Stimulated activated CD8-positive, alpha-beta memory T cell treated with anti-CD3 and anti-CD28 coated beads, Interleukin-12 subunit alpha, Interleukin-12 subunit beta, amount 100 ng/mL, for 24 hours (primary cell): ENCODE results near the gene KRTAP1-5.
"Not testable (repeated sequence)": the region's sequence is repeated elsewhere in the genome, so short reads cannot be mapped to it uniquely, and the experiment has no call there.

Experiments used
- DNase-seq: peaks from one replicate; pipeline ENCODE4 v3.0.0-alpha.2; 2020; ENCODE audit errors: extremely low read depth

The KRTAP1-5 gene

DNA sequence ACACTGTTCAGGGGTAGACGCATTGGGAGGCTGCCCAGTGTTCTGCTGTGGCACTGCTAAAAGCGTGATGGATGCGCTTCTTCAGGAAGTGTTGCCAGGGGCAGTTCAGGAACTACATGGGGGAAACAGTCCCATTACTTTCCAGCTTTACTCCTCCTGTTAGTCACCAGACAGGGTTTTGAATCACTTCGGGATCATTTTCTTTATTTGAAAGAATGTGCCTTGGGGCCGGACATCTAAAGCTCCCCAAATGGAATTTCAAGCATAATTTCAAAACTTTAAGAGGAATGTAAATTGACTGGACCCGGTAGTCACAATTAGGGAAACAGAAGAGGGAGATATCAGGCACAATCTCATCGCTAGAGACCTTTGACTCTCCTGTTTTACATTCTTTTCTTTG, 21.4 kb upstream of the KRTAP1-5 start:
- no peak for DNase-seq

GRCh38 chr17:41046735-41047465, 19.9 kb upstream of the KRTAP1-5 start, which contains the start of gene KRTAP2-1:
Gene KRTAP2-1 (minus strand): TSS chr17:41047316. CDS start chr17:41047267, 49 bp downstream.
- DNase-seq = not testable (repeated sequence)

DNA sequence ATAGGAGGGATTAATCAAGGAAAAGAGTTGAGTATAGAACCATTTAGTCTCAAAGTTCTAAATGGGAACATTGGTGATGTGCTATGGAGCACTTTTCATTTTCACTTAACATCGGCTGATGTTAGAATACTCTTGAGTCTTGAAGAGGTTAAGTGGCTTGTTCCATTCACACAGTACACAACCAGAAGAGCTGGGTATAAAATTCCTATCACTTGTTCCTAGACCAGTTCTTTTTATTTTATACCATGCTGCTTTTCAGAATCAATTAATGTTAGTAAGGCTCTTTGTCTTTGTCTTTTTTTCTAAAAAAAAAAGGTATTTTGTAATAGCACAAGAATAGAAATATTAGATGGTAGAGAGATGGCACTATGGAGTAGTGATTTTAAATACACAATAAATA, 15.9 kb upstream of the KRTAP1-5 start:
- no peak for DNase-seq

DNA sequence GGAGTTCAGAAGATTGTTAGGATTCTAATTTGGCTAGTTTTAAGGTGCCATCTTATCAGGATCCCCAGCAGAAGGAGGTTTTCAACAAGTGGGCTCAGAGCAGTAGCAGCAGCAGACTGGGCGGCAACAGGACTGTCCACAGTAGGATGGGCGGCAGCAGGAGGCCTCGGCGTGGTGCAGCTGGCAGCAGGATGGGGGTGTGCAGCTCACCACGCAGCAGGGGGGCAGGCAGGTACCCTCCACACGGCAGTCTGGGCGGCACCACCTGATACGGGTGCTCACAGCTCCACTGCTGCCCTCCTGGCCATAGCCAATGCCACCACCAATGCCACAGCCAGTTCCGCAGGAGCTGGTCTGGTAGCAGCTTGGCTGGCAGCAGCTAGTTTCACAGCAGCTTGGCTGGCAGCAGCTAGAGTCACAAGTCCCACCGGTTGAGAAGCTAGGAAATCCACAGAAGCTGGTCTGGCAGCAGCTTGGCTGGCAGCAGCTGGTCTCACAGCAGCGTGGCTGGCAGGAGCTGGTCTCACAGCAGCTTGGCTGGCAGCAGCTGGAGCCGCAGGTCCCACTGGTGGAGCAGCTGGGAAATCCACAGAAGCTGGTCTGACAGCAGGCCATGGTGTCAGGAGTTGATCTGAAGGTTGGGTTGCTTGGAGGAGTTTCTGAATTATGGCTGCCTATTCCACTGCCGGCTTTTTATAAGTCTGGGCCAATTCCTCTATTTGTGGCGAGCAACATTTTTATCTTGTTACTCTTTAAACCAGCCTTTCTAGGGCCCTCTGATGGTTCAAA, 14.0 kb upstream of the KRTAP1-5 start, which contains the start of gene KRTAP1-1:
Gene KRTAP1-1 (minus strand): TSS at position 668 of the 789 bp plus-strand sequence. CDS start 53 bp downstream, at position 615.
- DNase-seq = not testable (repeated sequence)

GRCh38 chr17:41037853-41038350, 10.9 kb upstream of the KRTAP1-5 start:
- DNase-seq = no peak

- not testable (repeated sequence) for DNase-seq
These were observed 7.4 kb upstream of the KRTAP1-5 start, which contains the start of gene KRTAP1-3 for GRCh38 chr17:41034346-41034935. Gene KRTAP1-3 (minus strand): TSS chr17:41034874. CDS start chr17:41034821, 53 bp downstream.

- no peak for DNase-seq
These were observed 2.7 kb upstream of the KRTAP1-5 start, which contains the start of gene KRTAP1-4 for GRCh38 chr17:41029633-41030245. Gene KRTAP1-4 (minus strand): TSS chr17:41030195. CDS start chr17:41030078, 117 bp downstream.

DNA sequence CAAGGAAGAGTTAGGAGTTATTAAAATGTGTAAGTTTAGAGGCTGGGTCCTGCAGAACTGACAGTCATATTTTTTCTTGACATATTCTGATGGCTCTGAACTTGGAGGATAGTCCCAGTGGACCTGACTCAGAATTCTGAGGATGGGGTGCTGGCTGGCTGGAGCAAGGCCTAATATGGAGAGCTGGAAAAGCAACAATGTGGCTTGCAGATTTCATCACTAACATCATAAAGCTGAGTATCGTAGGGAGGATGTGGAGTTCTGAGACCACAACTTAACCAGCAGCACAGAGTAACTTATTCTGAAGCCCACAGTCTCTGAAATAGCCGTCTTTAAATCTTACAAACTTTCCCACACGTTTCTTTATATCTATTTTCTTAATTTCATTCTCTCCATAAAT, 2.3 kb downstream of the KRTAP1-5 start:
- DNase-seq = no peak

- DNase-seq = no peak
These were observed 6.7 kb downstream of the KRTAP1-5 start for GRCh38 chr17:41020336-41020735.

- no peak for DNase-seq
These were observed 7.6 kb downstream of the KRTAP1-5 start for GRCh38 chr17:41019415-41019814.

DNA sequence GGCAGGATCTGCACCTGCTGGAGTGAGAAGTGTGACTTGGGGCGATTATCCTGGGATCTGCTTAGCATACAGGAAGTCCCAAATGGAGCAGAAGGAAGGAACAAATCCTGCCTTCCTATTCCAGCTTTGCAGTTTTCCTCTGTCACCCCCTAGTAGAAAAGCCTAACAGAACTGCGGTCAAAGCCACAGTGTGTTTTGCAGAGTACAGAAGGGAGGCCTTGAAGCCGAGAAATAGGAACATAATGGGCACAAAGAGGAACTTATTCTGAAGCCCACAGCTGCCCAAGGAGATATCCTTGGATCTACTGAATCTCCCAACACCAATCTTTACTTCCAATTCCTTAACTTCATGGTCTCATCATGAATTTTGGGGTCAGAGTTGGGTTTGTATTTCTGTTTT, 8.5 kb downstream of the KRTAP1-5 start:
- DNase-seq = no peak

DNA sequence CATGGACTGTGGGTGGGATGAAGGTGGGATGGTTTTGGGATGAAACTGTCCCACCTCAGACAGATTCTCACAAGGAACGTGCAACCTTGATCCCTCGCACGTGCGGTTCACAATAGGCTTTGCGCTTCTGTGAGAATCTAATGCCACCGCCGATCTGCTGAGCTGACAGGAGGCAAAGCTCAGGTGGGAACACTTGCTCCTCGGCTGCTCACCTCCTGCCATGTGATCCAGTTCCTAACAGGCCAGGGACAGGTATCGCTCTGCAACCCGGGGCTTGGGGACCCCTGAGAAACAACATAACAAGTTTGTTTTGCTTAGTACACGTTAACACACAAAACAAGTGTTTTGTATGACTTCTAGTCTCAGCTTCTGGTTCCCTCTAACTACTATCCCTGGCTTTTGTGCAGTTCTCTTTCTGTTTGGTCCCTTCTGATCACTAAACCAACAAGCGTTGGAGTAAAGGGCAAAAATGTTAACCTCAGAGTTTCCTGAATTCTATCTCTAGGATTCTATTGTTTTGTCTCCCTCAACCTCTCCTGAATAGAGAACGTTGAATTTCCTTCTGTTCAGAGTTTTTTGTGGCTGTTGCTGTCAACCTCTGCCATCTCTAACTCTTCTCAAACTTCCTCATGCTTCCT, 10.3 kb downstream of the KRTAP1-5 start:
- DNase-seq = no peak

DNA sequence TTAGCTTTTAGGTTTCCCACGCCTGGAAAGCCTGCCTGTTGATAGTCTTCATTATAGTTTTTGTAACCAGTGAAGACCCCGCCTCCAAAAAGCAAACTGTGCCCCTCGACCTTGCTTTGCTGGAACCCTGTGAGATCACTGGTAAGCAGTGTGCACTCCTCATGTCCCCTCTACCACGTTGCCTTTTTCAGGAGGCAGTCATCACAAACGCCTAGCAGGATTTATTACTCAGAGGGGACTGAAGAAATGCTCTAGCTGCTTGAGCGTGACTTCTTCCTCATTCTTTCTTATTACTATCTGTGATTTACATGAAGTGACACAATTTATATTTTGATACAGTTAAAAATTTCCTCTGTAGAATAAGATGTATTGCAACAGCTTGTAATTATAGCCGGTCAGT, 11.6 kb downstream of the KRTAP1-5 start:
- DNase-seq = no peak

DNA sequence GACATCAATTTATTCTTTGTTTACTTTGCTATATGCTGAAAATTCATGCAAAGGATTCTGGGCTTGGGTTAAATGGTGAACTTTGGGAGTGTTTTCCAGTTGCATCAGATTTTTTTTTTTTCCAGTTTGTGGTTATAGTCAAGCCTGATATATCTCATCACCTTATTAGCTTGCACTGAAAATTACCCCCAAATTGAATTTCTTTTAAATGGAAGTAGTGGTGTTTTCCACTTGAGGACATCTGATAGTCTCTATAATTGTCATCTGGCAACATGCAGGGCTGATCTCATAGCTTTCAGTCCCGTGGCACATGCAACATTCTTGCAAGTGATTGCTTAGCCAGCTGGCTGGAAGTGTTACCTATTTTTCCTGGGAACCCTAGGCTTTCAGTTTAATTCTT, 13.4 kb downstream of the KRTAP1-5 start:
- no peak for DNase-seq

DNA sequence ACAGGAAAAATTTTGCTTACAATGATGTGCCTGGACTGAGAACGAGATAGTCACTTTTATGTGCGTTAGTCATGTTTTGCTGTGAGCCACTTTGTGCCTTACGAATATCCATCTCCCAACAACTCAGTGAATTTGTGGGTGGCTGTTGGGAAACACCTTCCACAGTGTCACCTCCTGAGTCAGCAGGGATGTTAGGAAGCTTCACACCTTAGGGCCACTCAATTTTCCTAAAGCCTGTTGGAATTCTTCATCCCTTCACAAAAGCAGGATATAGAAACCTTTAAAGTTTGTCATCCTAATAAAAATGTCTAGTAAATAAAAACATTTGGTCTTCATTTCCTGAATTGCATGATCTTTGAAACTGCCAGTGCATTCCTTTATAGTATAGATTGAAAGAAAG, 13.8 kb downstream of the KRTAP1-5 start:
- DNase-seq = no peak

DNA sequence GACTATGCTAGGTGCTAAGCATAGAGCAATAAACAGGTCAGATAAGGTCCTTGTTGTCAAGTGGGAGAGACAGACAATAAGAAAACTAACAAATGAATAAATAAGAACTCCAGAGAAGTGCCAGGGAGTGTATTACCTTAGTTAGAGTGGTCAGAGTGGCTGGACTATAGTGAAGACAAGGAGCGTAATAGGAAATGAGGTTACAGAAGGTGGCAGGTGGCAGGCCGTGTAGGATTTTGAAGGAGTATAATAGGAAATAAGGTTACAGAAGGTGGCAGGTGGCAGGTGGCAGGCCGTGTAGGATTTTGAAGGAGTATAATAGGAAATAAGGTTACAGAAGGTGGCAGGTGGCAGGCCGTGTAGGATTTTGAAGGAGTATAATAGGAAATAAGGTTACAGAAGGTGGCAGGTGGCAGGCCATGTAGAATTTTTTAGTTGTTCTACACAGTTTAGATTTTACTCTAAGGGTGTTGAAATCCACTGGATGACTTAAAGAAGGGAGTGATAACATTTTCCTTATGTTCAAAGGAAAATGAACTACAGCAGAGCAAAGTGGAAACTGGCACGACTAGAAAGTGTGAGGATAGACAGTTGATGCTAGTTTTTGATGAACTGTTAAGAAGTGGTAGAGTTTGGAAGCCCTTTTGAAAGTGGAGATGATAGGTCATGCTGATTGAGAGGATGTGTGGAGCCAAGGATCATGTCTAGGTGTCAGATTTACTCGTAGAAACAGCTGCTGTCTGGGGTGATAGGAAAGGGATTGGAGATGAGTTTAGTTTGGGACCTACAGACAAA, 14.5 kb downstream of the KRTAP1-5 start:
- DNase-seq = no peak

DNA sequence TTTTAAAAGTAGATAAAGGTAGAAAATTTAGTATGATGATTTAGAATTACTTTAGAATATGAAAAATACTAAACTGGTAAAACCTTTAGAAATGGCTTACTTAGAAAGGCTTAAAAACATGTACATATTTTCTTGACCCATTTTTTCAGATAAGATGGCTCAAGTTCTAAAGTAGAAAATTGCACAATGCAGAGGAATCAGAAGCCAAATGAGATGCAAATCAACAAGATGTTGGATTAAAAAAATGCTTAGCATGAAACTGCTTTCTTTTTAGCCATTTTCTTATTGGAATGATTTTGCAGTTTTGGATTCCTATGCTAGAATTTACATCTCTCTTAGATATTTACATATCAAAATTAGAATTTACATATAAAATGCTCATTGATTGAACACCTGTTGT, 16.6 kb downstream of the KRTAP1-5 start:
- no peak for DNase-seq

- DNase-seq = no peak
These were observed 17.1 kb downstream of the KRTAP1-5 start for GRCh38 chr17:41009936-41010335.

DNA sequence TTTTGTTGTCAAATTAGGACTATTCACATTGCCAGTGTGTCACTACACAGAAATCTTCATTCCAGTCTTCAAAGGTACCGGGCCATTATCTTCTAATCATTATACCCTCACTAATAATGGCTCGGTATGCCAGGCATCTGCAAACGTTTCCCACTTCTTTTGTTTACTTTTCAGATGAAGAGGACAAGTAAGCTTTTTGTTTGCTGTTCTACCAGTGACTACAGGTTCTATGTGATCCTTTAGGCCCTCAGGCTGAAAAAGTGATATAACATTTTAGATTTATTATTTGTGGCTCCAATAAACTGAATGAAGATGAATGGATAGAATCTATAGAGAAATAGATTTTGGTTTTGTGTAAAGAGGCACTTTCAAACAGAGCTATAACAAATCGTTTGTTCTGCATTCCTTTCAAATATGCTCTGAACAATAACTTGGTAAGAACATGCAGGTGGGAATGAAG, 17.7 kb downstream of the KRTAP1-5 start:
- no peak for DNase-seq

GRCh38 chr17:41008811-41009210, 18.2 kb downstream of the KRTAP1-5 start, which contains the start of gene KRTAP3-1:
Gene KRTAP3-1 (minus strand): TSS chr17:41009128. CDS start chr17:41009074, 54 bp downstream.
- DNase-seq = no peak
